Myocyte (in vitro differentiated cells): ENCODE measurements around the gene PNPLA1. TPM values are rescaled to one million over a fixed set of nuclear protein-coding genes. Genes with fewer than 3 reads are reported as not detected.

ENCODE experiments used
- DNase-seq: peaks from one replicate; pipeline ENCODE4 v3.0.0-alpha.2; 2012; ENCODE audit warnings: low read depth
- total RNA-seq: library from RNA; depleted of rRNA; stranded (reverse); fragments of >200 nt; gene quantifications from 2 replicates; pipeline ENCODE4 v1.2.3, GENCODE V29; 2014

Gene PNPLA1
- total RNA-seq, 1 donor from 2014 or later, result not detected

- no peak for DNase-seq
These were observed 44.6 kb downstream of the PNPLA1 start for GRCh38 chr6:36314221-36315014.

GRCh38 chr6:36315921-36316320, 46.1 kb downstream of the PNPLA1 start:
- no peak for DNase-seq

GRCh38 chr6:36317623-36318022, 47.8 kb downstream of the PNPLA1 start:
- DNase-seq, result no peak

- no peak for DNase-seq
These were observed 49.0 kb downstream of the PNPLA1 start for GRCh38 chr6:36318690-36319435.

- no peak for DNase-seq
These were observed 49.5 kb downstream of the PNPLA1 start for GRCh38 chr6:36319436-36319762.

GRCh38 chr6:36319821-36320220, 50.0 kb downstream of the PNPLA1 start:
- DNase-seq, result no peak

DNA sequence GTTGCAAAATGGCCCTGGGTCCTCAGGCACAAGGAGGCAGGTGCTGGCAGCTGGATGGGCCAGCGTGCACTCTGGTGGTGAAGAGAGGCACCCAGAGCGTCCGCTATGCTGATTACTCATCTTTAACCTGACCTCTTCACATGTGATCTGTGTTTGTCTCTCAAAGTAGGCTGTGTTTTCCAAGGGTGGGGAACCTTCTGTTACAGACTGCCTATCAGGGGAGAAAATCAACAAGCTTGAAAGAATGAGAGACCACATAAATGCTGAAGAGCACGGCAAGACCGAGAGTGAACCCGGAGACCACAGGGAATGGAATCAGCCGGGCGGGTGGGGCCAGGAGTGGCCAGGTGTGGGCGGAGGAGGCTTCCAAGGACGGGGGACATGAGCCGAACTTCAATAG, 50.6 kb downstream of the PNPLA1 start:
- peak; percentile 14 for DNase-seq

DNA sequence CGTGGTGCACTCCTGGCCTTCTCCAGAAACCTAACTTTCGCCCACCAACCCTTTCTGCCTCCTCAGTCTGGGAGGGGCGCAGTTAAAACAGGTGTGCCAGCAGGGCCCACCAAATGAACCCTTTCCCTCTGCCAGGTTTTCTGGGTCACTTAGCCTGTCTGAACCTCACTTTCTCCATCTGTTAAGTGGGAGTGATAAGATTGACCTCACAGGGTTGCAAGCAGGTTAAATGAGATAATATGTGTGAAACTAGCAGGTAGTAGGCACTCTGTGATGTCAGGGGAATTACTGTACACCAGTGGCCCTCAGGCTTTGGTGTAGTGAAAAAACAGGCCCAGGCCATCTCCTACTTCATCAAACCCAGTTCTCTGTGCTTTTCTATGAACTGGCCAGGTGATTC, 52.7 kb downstream of the PNPLA1 start:
- no peak for DNase-seq

GRCh38 chr6:36323062-36323461, 53.2 kb downstream of the PNPLA1 start:
- DNase-seq, result no peak

DNA sequence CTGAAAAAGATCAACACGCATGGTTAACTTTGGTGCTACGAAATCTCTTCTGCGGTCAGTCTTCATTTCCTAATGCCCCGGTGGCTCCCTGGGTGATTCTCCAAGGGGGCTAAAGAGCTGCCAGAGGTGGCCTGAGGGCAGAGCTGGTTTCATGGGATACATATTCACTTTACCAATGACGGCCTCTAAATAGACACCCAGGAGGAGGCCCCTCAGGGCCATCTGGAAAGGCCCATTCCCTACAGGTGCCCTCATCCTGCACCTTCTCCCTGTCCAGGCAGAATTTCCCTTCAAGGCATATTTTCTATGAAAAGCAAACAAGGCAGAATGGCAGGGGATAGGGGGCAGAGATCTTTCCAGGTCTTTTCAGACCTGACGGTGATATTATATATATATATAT, 54.3 kb downstream of the PNPLA1 start:
- no peak for DNase-seq

GRCh38 chr6:36324715-36325114, 54.9 kb downstream of the PNPLA1 start:
- DNase-seq, result no peak

- DNase-seq, result peak; percentile 48
These were observed 56.6 kb downstream of the PNPLA1 start for GRCh38 chr6:36326356-36326995.

DNA sequence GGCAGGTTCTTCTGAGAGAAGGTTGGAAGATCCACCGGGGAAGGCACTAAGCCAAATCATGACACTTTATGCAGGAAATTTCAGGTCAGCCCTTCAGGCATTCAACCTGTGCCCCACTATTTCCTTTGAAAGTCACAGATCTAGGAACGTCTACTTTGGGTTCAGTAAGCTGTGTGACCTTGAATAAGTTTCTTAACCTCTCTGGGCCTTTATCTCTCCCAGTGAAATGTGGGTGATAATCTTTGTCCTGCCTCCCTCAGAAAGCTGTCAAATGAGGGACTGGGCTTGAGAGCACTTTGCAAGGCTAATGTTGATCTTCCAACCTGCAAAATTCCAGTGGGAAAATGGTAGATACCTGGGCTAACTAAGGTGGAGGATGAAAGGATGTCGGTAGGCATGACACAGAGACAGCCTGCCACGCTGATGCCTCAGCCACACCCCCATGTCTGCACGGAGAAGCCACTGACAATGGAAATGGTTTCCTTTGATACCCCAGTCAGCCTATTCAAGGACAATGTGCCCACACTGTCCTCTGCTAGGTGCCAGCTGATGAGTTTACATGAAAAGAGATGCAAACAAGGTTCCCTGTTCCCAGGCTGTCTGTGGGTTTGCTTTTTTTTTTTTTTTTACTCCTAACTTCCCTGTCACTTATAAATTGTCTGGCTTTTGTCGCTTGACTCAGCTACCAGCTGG, 57.5 kb downstream of the PNPLA1 start:
- DNase-seq, result no peak

DNA sequence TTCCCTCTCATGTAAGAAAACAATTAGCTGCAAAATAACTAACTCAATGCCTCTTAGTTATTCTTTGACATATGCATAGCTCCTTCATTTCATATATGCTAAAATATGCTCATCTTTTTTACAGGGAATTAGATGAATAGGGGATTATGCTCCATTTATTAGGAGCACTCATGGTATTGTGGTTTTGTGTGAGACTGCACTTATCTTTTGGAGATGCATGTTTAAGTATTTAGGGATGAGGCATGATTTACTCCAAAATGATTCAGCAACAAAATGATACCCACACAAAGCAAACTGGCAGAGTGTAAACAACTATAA, 58.0 kb downstream of the PNPLA1 start:
- DNase-seq, result no peak

GRCh38 chr6:36328600-36328999, 58.7 kb downstream of the PNPLA1 start:
- no peak for DNase-seq

- DNase-seq, result no peak
These were observed 60.0 kb downstream of the PNPLA1 start for GRCh38 chr6:36329798-36330291.

- no peak for DNase-seq
These were observed 60.5 kb downstream of the PNPLA1 start for GRCh38 chr6:36330366-36330765.

- DNase-seq, result no peak
These were observed 61.5 kb downstream of the PNPLA1 start for GRCh38 chr6:36331381-36331780.

DNA sequence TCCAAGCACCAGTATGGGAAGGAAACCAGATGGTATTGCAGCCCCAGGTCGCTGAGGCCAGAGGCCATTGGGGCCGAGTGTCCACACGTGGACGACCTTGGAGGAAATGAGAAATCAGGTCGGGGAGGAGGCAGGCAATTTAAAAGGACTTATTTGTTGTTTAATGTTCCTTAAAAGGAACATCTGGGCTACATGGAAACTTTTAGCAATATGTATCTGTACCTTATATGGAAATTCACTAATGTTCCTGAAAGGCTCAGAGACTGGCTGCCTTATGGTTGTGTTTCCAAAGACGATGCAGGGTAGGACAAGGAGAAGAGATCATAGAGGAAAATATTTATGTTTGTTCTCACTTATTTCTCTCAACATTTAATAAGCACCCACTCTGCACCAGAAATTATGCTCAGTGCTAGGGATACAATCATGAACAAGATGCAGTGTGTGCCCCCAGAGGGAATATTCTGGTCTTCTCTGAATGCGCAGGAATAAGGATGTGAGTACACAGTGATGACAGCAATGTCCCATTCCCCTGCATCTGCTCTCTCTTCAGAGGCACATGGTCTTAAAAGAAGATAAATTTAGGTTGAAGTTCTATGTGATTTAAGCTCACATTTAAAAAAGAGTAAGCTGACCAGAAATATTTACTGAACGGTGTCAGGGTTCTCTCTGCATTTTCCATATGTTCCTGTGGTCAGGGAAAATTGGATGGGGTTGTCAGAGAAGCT, 63.5 kb downstream of the PNPLA1 start:
- no peak for DNase-seq

DNA sequence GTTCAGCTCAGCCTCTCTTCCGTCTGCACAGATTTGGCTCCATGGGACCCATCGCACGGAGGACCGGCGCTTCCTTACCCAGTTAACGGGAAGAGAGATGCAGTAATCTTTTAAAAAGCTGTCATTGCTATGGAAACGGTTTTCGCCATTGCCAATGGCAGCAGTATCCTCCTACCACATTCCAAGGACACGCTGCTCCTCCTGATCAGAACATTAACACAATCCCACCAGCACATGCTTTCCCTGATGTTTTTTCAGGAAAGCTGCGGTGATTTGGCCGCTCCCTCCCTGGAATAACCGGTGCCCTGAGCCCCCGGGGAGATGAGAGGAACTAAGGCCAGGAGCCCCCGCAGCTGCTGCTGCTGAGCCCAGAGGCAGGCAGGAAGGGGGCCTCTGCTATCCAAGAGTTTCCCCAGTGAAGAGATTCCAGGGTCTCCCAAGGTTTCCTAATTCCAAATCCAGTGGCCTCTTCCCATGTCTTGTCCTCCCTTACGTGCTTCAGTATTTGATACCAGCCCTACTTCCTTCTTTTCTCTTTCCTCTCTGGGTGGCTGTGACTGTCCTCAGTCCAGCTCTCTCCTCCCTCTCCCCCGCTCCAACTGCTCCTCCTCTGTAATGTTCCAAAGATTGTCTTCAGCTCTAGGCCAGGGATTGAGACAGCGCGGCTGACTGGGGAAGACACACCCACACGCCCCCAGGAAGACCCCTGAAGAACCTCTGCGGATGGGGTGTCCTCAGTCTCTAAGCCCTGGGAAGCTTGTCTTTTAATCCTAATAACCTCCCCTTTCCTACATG, 64.3 kb downstream of the PNPLA1 start:
- no peak for DNase-seq
